Naive thymus-derived CD4-positive, alpha-beta T cell (primary cell): ENCODE results near the gene TMEM61. TPM values are rescaled to one million over a fixed set of nuclear protein-coding genes. Genes with fewer than 3 reads are reported as not detected.

Experiments
- ATAC-seq: fragments of 150-1000 bp; cut with Tn5 transposase; 2 replicates; pipeline ENCODE4 v1.10.0; 2021; ENCODE audit warnings: mild to moderate bottlenecking, moderate library complexity
- CTCF ChIA-PET: fragments of 350-600 bp; sonication (Branson Sonifier 250); formaldehyde crosslinking; loops from one replicate; lab custom pipeline; 2021; ENCODE audit warnings: antibody characterized with exemption; lab: Charles Lee
- POLR2A ChIA-PET: fragments of 350-600 bp; sonication (Branson Sonifier 250); formaldehyde crosslinking; loops from one replicate; lab custom pipeline; 2021; ENCODE audit warnings: antibody characterized with exemption, inconsistent platforms; lab: Charles Lee
- DNase-seq, 9 donors: peaks; one replicate each; pipeline versions ENCODE4 v3.0.0 to v3.0.0-alpha.2; 2020 to 2022; ENCODE audit warnings: mixed read lengths in 1 of 9
- H3K27ac ChIP-seq: one replicate; pipeline ENCODE4 v1.7.0; 2013; ENCODE audit warnings: mild to moderate bottlenecking, low read depth, low read length, moderate library complexity
- H3K27me3 ChIP-seq, 2 donors: one replicate each; pipeline ENCODE4 v1.7.0; 2013; ENCODE audit warnings: low read length in 2 of 2, mild to moderate bottlenecking in 2 of 2, moderate library complexity in 2 of 2; ENCODE audit not compliant: control insufficient read depth in 2 of 2, insufficient read depth in 2 of 2
- H3K36me3 ChIP-seq, 3 experiments: 1 replicate in 2 of 3; 2 replicates in 1 of 3; pipeline ENCODE4 v1.7.0; 2013; ENCODE audit warnings: low read length in 3 of 3, mild to moderate bottlenecking in 3 of 3, moderate library complexity in 1 of 3; ENCODE audit not compliant: insufficient read depth in 3 of 3, control insufficient read depth in 2 of 3
- H3K4me1 ChIP-seq, 2 donors: one replicate each; pipeline ENCODE4 v1.7.0; 2013; ENCODE audit warnings: low read length in 2 of 2, mild to moderate bottlenecking in 2 of 2, moderate library complexity in 1 of 2; ENCODE audit not compliant: control insufficient read depth in 2 of 2, insufficient read depth in 2 of 2
- H3K4me3 ChIP-seq: 2 replicates; pipeline ENCODE4 v1.7.0; 2013; ENCODE audit warnings: mild to moderate bottlenecking, low read length
- H3K9me3 ChIP-seq, 3 experiments: 1 replicate in 2 of 3; 2 replicates in 1 of 3; pipeline ENCODE4 v1.7.0; 2013; ENCODE audit warnings: low read length in 3 of 3; ENCODE audit not compliant: control insufficient read depth in 2 of 3
- H3K27ac Mint-ChIP-seq, 9 donors: one replicate each; pipeline ENCODE4 v1.8.0; 2020 to 2022; ENCODE audit warnings: mixed read lengths in 9 of 9, mild to moderate bottlenecking in 8 of 9, moderate library complexity in 5 of 9, inconsistent platforms in 2 of 9
- H3K27me3 Mint-ChIP-seq, 5 donors: one replicate each; pipeline ENCODE4 v1.8.0; 2021 to 2022; ENCODE audit warnings: mixed read lengths in 5 of 5, mild to moderate bottlenecking in 1 of 5
- H3K36me3 Mint-ChIP-seq, 5 donors: one replicate each; pipeline ENCODE4 v1.8.0; 2020 to 2022; ENCODE audit warnings: mixed read lengths in 5 of 5, mild to moderate bottlenecking in 3 of 5, inconsistent platforms in 1 of 5
- H3K4me1 Mint-ChIP-seq, 7 donors: one replicate each; pipeline ENCODE4 v1.8.0; 2020 to 2022; ENCODE audit warnings: mixed read lengths in 7 of 7, mild to moderate bottlenecking in 3 of 7, inconsistent platforms in 1 of 7
- H3K4me3 Mint-ChIP-seq, 10 donors: one replicate each; pipeline ENCODE4 v1.8.0; 2020 to 2022; ENCODE audit warnings: mild to moderate bottlenecking in 10 of 10, mixed read lengths in 10 of 10, moderate library complexity in 6 of 10, inconsistent platforms in 2 of 10
- H3K9me3 Mint-ChIP-seq, 11 donors: one replicate each; pipeline ENCODE4 v1.8.0; 2020 to 2022; ENCODE audit warnings: mixed read lengths in 11 of 11, mild to moderate bottlenecking in 4 of 11, inconsistent platforms in 1 of 11, moderate library complexity in 1 of 11
- intact Hi-C, 2 donors: fragments of 100-400 bp; cut with micrococcal nuclease; formaldehyde crosslinking; loops; one replicate each; pipeline ENCODE4 v1.15.1; 2023
- polyA plus RNA-seq, 2 donors: library from polyadenylated mRNA; unstranded; fragments of 300-500 nt; fragmentation: Illumina TruSeq; gene quantifications; one replicate each; pipeline ENCODE4 v1.2.3, GENCODE V29; 2021
- total RNA-seq, 6 experiments: library from RNA in 5 of 6; stranded (reverse) in 5 of 6; gene quantifications; 1 replicate in 5 of 6; 2 replicates in 1 of 6; pipeline ENCODE4 v1.2.3 and lab custom pipeline; 2021 to 2026

TMEM61 gene
- total and polyA plus RNA-seq, 7 experiments from 2014 or later = not detected

DNA sequence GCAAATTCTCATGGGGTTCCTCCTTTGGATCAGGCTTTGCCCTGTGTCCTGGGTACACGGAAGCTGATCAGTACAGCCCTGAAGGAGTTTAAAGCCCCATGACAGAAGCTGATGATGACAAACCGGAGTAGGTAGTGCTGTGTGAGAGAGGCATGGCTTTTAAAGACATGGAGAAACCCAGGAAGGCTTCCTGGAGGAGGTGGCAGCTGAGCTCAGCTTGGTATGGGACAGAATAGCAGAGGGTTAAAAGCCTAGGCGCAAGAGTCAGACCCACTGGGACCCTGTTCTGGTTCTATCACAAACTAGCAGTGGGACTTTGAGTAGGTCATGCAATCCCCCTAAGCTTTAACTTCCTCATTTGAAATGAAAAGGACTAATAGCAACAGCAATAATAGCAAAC is 6.1 kb downstream of the TMEM61 start:
- DNase-seq (no peak), ATAC-seq (no peak)
- no peaks in the 10 kb centered on the region for H3K9me3 Mint-ChIP-seq
- intact Hi-C loops = no loop called here
- CTCF ChIA-PET = no interaction called here
- H3K27me3 Mint-ChIP-seq = peaks cover 8 to 29% (median 18%) of the 10 kb centered on the region in 5 donors
- H3K4me1 Mint-ChIP-seq = peaks cover 0 to 1% (median 0%) of the 10 kb centered on the region in 7 donors
- no peak overlapping the region for H3K27ac Mint-ChIP-seq
- Histone ChIP-seq H3K27ac (no peak overlapping the region), H3K36me3 (no peaks in the 10 kb centered on the region), H3K4me1 (no peaks in the 10 kb centered on the region), H3K4me3 (no peak overlapping the region), H3K27me3 (peaks cover 0 to 5% of the 10 kb centered on the region in 2 donors), H3K9me3 (no peaks in the 10 kb centered on the region)
- H3K4me3 Mint-ChIP-seq = no peak overlapping the region
- H3K36me3 Mint-ChIP-seq = no peaks in the 10 kb centered on the region
- POLR2A ChIA-PET = interaction anchor here (0.5 kb wide), 1 partner anchor 27 kb away, joined by 4 read pairs; no protein-coding TSS in a partner anchor

DNA sequence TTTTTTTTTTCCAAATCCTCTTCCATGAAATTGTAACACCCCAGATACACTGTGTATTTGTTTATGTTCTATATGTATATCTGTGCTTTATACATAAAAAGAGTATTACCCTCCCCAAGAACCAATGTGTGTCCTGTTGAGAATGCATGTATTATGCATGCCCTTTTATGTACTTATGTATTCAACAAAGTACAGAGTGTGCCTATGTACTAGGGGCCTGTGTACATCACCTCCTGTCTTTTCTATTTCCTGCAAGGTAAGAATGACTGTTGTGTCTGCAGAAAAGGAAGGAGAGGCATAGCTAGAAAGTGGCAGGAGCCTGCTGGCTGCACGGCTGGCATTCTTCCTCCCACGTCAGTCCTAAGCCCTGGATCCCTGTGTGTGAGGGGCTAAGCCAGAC is 7.0 kb downstream of the TMEM61 start:
- H3K4me3 ChIP-seq = no peak overlapping the region
- peaks cover 1 to 21% (median 9%) of the 10 kb centered on the region in 5 donors for H3K27me3 Mint-ChIP-seq
- intact Hi-C loops = no loop called here
- H3K4me1 ChIP-seq = no peaks in the 10 kb centered on the region
- ChIA-PET CTCF (no interaction called here), POLR2A (no interaction called here)
- no peak overlapping the region for H3K4me3 Mint-ChIP-seq
- no peaks in the 10 kb centered on the region for H3K9me3 Mint-ChIP-seq
- H3K36me3 Mint-ChIP-seq = no peaks in the 10 kb centered on the region
- H3K27ac Mint-ChIP-seq = no peak overlapping the region
- H3K27ac ChIP-seq = no peak overlapping the region
- no peak for DNase-seq
- H3K9me3 ChIP-seq = no peaks in the 10 kb centered on the region
- no peak for ATAC-seq
- H3K4me1 Mint-ChIP-seq = peaks cover 0 to 1% (median 0%) of the 10 kb centered on the region in 7 donors
- H3K36me3 ChIP-seq = no peaks in the 10 kb centered on the region
- H3K27me3 ChIP-seq = peaks cover 0 to under 1% of the 10 kb centered on the region in 2 donors

DNA sequence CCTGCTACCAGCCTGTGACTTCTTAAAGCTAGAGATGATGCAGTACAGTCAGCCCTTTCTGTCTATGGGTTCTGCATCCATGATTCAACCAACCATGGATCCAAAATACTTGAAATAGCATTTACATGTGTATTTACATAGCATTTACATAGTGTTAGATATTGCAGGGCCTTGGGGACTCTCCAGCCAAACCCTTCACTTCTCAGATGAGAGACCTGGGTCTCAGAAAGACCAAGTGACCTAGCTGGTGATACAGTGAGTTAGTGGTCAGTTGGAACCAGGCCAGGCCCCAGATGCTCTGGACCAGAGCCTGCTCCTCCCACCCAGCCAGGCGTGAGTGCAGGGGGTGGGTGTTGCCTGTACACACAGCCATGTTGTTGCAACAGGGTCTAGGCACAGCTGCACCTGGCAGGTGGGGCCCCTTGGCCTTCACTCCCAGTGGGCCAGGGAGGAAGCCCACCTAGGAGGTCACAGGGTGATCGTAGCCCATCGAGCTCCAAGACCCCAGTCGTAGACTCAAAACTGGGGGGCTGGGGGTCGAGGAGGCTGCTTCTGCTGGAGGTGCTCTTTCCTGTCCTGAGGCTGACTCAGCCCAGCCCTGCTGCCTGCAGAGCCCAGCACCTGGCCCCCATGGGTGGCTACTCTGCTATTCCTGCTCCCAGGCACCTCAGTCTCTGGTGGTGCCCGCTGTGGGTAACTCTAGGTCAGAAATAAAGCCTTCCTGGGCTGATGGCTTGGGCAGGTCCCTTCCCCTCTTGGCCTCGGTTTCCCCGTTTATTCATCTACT is 7.7 kb downstream of the TMEM61 start:
- ChIA-PET CTCF (no interaction called here), POLR2A (interaction anchor here (0.5 kb wide), 1 partner anchor 1157 kb away, joined by 4 read pairs; no protein-coding TSS in a partner anchor)
- no peaks in the 10 kb centered on the region for H3K4me1 ChIP-seq
- Mint-ChIP-seq H3K4me3 (no peak overlapping the region), H3K27me3 (peaks cover 0 to 16% (median 8%) of the 10 kb centered on the region in 5 donors), H3K36me3 (no peaks in the 10 kb centered on the region), H3K9me3 (no peaks in the 10 kb centered on the region), H3K4me1 (peaks cover 0 to 1% (median 0%) of the 10 kb centered on the region in 7 donors), H3K27ac (no peak overlapping the region)
- no peak for DNase-seq
- intact Hi-C loops = no loop called here
- ATAC-seq = no peak
- H3K9me3 ChIP-seq = no peaks in the 10 kb centered on the region
- no peak overlapping the region for H3K4me3 ChIP-seq
- no peaks in the 10 kb centered on the region for H3K36me3 ChIP-seq
- H3K27ac ChIP-seq = no peak overlapping the region
- no peaks in the 10 kb centered on the region for H3K27me3 ChIP-seq

DNA sequence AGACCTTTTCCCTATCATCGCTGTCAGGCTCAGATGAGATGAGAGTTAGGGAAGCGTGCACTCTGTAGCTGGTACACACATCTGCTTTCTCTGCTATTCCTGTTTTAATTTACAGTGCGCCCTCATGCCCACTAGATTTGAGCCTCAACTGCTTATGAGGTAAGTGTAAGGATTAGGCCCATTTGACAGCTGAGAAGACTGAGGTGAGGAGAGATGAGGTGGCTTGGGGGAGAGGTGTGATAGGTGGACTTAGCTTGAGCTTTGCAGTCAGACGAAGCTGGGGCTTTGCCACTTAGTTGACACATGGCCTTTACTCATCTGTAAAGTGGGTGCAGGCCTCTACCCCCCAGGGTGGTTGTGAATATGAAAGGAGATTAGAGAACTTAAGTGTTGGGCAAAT is 8.5 kb downstream of the TMEM61 start:
- Mint-ChIP-seq H3K27me3 (peaks cover 0 to 9% (median 2%) of the 10 kb centered on the region in 5 donors), H3K27ac (no peak overlapping the region), H3K4me3 (no peak overlapping the region), H3K9me3 (no peaks in the 10 kb centered on the region), H3K4me1 (peaks cover 0 to 1% (median 0%) of the 10 kb centered on the region in 7 donors), H3K36me3 (no peaks in the 10 kb centered on the region)
- no peak for ATAC-seq
- no peaks in the 10 kb centered on the region for H3K4me1 ChIP-seq
- CTCF ChIA-PET = no interaction called here
- DNase-seq = no peak
- no peak overlapping the region for H3K27ac ChIP-seq
- intact Hi-C loops = no loop called here
- POLR2A ChIA-PET = no interaction called here
- no peaks in the 10 kb centered on the region for H3K36me3 ChIP-seq
- H3K9me3 ChIP-seq = no peaks in the 10 kb centered on the region
- no peaks in the 10 kb centered on the region for H3K27me3 ChIP-seq
- no peak overlapping the region for H3K4me3 ChIP-seq

DNA sequence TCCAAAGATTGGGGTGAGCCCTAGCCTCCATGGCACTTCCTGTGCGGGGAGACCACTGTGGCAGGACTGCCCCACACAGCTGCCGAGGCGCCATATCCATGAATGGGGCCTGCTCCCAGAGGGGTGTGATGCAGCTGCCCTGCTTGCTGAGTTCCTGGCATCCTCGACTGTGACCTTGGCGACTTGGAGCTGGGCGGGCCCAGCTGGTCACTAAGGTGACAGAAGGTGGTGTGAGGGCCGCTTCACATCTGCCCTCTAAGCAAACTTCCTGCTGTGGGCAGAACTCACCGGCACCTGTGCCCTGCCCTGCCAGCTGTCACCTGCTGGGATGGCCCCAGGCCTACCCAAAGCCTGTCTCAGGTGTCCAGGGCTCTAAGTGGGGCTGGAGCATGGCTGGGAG is 9.0 kb downstream of the TMEM61 start:
- Histone ChIP-seq H3K36me3 (no peaks in the 10 kb centered on the region), H3K27me3 (no peaks in the 10 kb centered on the region), H3K4me1 (no peaks in the 10 kb centered on the region), H3K4me3 (no peak overlapping the region), H3K27ac (no peak overlapping the region), H3K9me3 (no peaks in the 10 kb centered on the region)
- Mint-ChIP-seq H3K4me1 (peaks cover 0 to 1% (median 0%) of the 10 kb centered on the region in 7 donors), H3K4me3 (no peak overlapping the region), H3K9me3 (no peaks in the 10 kb centered on the region), H3K27ac (no peak overlapping the region), H3K36me3 (no peaks in the 10 kb centered on the region), H3K27me3 (peaks cover 0 to 6% (median 3%) of the 10 kb centered on the region in 5 donors)
- ChIA-PET POLR2A (no interaction called here), CTCF (interaction anchor here (0.9 kb wide), 1 partner anchor 11 kb away, joined by 4 read pairs; no protein-coding TSS in a partner anchor)
- intact Hi-C loops = no loop called here
- DNase-seq = no peak
- ATAC-seq = no peak

DNA sequence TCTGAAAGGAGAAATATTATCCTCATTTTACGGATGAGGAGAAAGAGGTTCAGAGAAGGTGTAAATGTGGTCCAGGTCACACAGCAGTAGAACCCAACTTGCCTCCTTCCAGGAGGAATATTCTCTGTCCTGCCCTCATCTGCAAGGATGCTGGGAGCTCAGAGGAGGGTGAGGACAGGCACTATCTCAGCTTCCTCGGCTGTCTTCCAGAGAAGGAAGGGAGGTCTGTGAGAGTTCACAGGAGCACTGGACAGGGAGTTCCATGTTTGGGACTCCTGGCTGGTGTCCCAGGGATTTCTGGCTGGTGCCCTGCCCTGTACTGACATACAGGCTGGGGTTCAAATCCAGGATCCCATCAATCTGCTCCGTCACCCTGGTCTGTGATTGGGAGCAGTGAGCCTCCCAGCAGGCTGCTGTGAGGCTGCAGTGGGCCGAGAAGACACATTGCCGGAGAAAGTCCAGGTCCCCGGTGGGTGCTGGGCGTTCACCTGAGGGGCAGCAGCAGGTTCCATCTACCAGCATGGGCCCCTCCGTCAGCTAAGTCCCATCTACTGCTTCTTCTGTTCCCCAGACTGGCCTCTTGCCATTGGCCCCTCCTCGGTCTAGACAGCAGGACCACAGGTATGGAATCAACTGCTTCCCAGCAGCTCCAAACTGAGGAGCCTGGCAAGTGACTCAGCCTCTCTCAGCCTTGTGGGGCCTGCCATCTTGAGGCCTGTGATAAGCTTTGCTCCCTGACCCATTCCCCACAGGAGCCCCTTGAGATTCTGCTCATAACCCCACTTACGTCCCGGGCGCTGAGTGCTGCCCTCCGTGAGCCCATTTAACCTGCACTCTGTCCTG is 9.8 kb downstream of the TMEM61 start:
- no peak overlapping the region for H3K27ac Mint-ChIP-seq
- POLR2A ChIA-PET = no interaction called here
- H3K4me1 Mint-ChIP-seq = peaks cover under 1 to 4% (median 2%) of the 10 kb centered on the region in 7 donors
- Histone ChIP-seq H3K4me1 (peaks cover 0 to under 1% of the 10 kb centered on the region in 2 donors), H3K36me3 (no peaks in the 10 kb centered on the region), H3K9me3 (no peaks in the 10 kb centered on the region), H3K27me3 (no peaks in the 10 kb centered on the region), H3K4me3 (no peak overlapping the region), H3K27ac (no peak overlapping the region)
- no peaks in the 10 kb centered on the region for H3K9me3 Mint-ChIP-seq
- CTCF ChIA-PET = interaction anchor here (0.9 kb wide), 1 partner anchor 11 kb away, joined by 4 read pairs; no protein-coding TSS in a partner anchor
- H3K4me3 Mint-ChIP-seq = no peak overlapping the region
- no peak for DNase-seq
- H3K27me3 Mint-ChIP-seq = peaks cover 4 to 6% (median 4%) of the 10 kb centered on the region in 5 donors
- H3K36me3 Mint-ChIP-seq = peaks cover 0 to under 1% (median 0%) of the 10 kb centered on the region in 5 donors
- intact Hi-C loops = no loop called here
- ATAC-seq = no peak
